ENCODE data around the gene SNED1.
A peak's percentile ranks its signal among the peaks of the same experiment; 100 is the strongest.

Gene SNED1

GRCh38 chr2:241110607-241111439 is 112.4 kb downstream of the SNED1 start:
- DNase-seq: no peak

- DNase-seq: peak; percentile 65
Measured at GRCh38 chr2:241111440-241111805, 113.0 kb downstream of the SNED1 start.

- DNase-seq: no peak
Measured at GRCh38 chr2:241112046-241112445, 113.6 kb downstream of the SNED1 start.

- peak; percentile 79 for DNase-seq
Measured at GRCh38 chr2:241112592-241112991, 114.2 kb downstream of the SNED1 start.

GRCh38 chr2:241114836-241115235 is 116.4 kb downstream of the SNED1 start:
- no peak for DNase-seq

GRCh38 chr2:241115361-241115760 is 116.9 kb downstream of the SNED1 start:
- DNase-seq: no peak

- no peak for DNase-seq
Measured at GRCh38 chr2:241116606-241117560, 118.5 kb downstream of the SNED1 start.

GRCh38 chr2:241118737-241119505 is 120.5 kb downstream of the SNED1 start:
- DNase-seq: no peak

- no peak for DNase-seq
Measured at GRCh38 chr2:241120440-241120839, 122.0 kb downstream of the SNED1 start.

- no peak for DNase-seq
Measured at GRCh38 chr2:241121008-241121407, 122.6 kb downstream of the SNED1 start.

GRCh38 chr2:241122376-241123002 is 124.1 kb downstream of the SNED1 start:
- no peak for DNase-seq

- no peak for DNase-seq
Measured at GRCh38 chr2:241123816-241124536, 125.6 kb downstream of the SNED1 start.

GRCh38 chr2:241125626-241126025 is 127.2 kb downstream of the SNED1 start:
- no peak for DNase-seq

- DNase-seq: no peak
Measured at GRCh38 chr2:241126201-241126611, 127.8 kb downstream of the SNED1 start.

GRCh38 chr2:241126771-241127202 is 128.4 kb downstream of the SNED1 start:
- DNase-seq: no peak

GRCh38 chr2:241128266-241128665 is 129.8 kb downstream of the SNED1 start:
- DNase-seq: no peak

GRCh38 chr2:241129086-241129871 is 130.9 kb downstream of the SNED1 start:
- no peak for DNase-seq

GRCh38 chr2:241130316-241130715 is 131.9 kb downstream of the SNED1 start:
- no peak for DNase-seq

GRCh38 chr2:241131531-241131930 is 133.1 kb downstream of the SNED1 start:
- DNase-seq: no peak

GRCh38 chr2:241132538-241133435 is 134.4 kb downstream of the SNED1 start:
- no peak for DNase-seq

All from activated CD8-positive, alpha-beta memory T cell treated with anti-CD3 and anti-CD28 coated beads, Interleukin-2, amount 50 U/mL, for 48 hours (primary cell).